ENCODE results near the gene MRPS21.

The MRPS21 gene

GRCh38 chr1:150293433-150294253 lies at the start of gene MRPS21:
Gene MRPS21, plus strand, starts transcription at chr1:150293861. Its CDS starts 506 bp downstream, at chr1:150294367.
- Mint-ChIP-seq H3K36me3 (ENCODE audit: low read depth) (peaks cover 31% of the 10 kb centered on the region), H3K9me3 (no peaks in the 10 kb centered on the region), H3K27me3 (ENCODE audit: low read depth, poor library complexity) (peaks cover 5% of the 10 kb centered on the region), H3K27ac (peak within 1 kb of the TSS; percentile 93), H3K4me3 (peak within 1 kb of the TSS; percentile 97), H3K4me1 (peaks cover 35% of the 10 kb centered on the region)
- no peak for TF ChIP-seq CTCF (IDR thresholded peaks at IDR 0.05)
- peak; percentile 74 for DNase-seq

- Mint-ChIP-seq H3K27me3 (ENCODE audit: low read depth, poor library complexity) (peaks cover 15% of the 10 kb centered on the region), H3K4me1 (no peaks in the 10 kb centered on the region), H3K36me3 (ENCODE audit: low read depth) (no peaks in the 10 kb centered on the region), H3K4me3 (no peak overlapping the region), H3K9me3 (no peaks in the 10 kb centered on the region), H3K27ac (no peak overlapping the region)
- DNase-seq, result no peak
- TF ChIP-seq CTCF (IDR thresholded peaks at IDR 0.05), result no peak
These were observed 43.7 kb upstream of the MRPS21 start for GRCh38 chr1:150249936-150250335.

- H3K36me3 Mint-ChIP-seq (ENCODE audit: low read depth), result no peaks in the 10 kb centered on the region
- no peak for TF ChIP-seq CTCF (IDR thresholded peaks at IDR 0.05)
- H3K4me1 Mint-ChIP-seq, result peaks cover 59% of the 10 kb centered on the region
- peak overlapping the region; percentile 94 for H3K4me3 Mint-ChIP-seq
- H3K9me3 Mint-ChIP-seq, result no peaks in the 10 kb centered on the region
- H3K27ac Mint-ChIP-seq, result peak overlapping the region; percentile 99
- peaks cover 4% of the 10 kb centered on the region for H3K27me3 Mint-ChIP-seq (ENCODE audit: low read depth, poor library complexity)
- no peak for DNase-seq
These were observed 37.5 kb upstream of the MRPS21 start for GRCh38 chr1:150256198-150256553.

- DNase-seq, result peak; percentile 47
- Mint-ChIP-seq H3K4me3 (peak overlapping the region; percentile 94), H3K27me3 (ENCODE audit: low read depth, poor library complexity) (peaks cover 4% of the 10 kb centered on the region), H3K4me1 (peaks cover 60% of the 10 kb centered on the region), H3K27ac (peak overlapping the region; percentile 99), H3K9me3 (no peaks in the 10 kb centered on the region), H3K36me3 (ENCODE audit: low read depth) (no peaks in the 10 kb centered on the region)
- no peak for TF ChIP-seq CTCF (IDR thresholded peaks at IDR 0.05)
These were observed 36.9 kb upstream of the MRPS21 start for GRCh38 chr1:150256554-150257341.

GRCh38 chr1:150257624-150258585 lies 35.8 kb upstream of the MRPS21 start, which contains the start of gene CA14:
Gene CA14, plus strand, starts transcription at chr1:150257774. Its CDS starts 355 bp downstream, at chr1:150258129.
- H3K9me3 Mint-ChIP-seq, result no peaks in the 10 kb centered on the region
- H3K27ac Mint-ChIP-seq, result peak within 1 kb of the TSS; percentile 99
- TF ChIP-seq CTCF (IDR thresholded peaks at IDR 0.05), result no peak
- peaks cover 4% of the 10 kb centered on the region for H3K27me3 Mint-ChIP-seq (ENCODE audit: low read depth, poor library complexity)
- H3K36me3 Mint-ChIP-seq (ENCODE audit: low read depth), result peaks cover 8% of the 10 kb centered on the region
- H3K4me3 Mint-ChIP-seq, result peak within 1 kb of the TSS; percentile 94
- H3K4me1 Mint-ChIP-seq, result peaks cover 68% of the 10 kb centered on the region
- DNase-seq, result peak; percentile 69

Measured in nephron progenitor cell (in vitro differentiated cells).